Stimulated activated CD8-positive, alpha-beta memory T cell treated with anti-CD3 and anti-CD28 coated beads, Interleukin-15, amount 100 ng/mL, for 48 hours (primary cell): Measurements from ENCODE around the gene LUZP1.

Source experiments
- DNase-seq, 2 donors: peaks; one replicate each; pipeline ENCODE4 v3.0.0-alpha.2; 2020; ENCODE audit warnings: low read depth in 2 of 2

Gene LUZP1

DNA sequence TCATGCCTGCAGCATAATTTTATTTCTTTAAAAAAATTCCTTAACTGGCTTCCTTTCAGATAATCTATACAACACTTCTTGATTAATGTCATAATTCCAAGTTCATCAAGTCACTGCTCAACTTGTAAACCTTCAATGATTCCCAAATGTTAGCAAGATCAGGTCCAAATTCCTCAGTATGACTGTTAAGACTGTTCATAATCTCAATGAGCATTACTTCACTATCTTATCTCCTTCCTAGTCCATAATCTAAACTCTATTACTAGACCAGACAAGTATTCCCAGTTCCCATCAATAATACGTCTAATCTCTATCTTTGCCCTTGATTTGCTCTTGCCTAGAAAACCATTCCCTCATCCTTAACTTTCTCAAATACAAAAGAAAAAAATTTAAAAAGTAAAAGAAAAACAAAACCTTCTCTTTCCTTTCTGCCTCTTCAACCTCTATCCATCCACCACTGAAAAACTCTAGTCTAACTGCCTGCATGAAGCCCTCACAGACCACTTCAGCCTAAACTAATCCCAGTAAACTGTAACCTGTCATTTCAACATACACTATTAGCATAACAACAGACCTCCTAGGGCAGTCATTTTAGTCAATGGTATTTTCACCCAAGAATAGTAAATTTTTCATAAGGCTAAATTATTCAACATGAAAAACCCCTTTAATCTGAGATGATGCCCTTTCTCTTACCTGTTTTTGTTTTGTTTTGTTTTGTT is 15.5 kb downstream of the LUZP1 start:
- DNase-seq: no peak

DNA sequence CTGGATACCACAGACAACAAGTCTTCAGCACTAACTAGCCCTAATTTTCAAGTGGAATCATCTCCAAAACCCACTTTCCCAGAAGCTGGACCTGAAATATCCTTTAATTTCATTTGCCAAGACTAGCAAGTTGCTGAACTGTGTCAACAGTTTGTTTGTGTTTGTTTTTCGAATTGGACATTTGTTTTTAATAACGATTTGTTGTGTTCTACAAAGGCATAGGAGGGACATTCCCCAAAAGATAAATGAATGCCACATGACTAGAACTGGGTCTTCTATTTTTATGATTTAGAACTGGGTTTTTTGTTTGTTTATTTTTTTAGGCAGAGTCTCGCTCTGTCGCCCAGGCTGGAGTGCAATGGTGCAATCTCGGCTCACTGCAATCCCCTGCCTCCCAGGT is 17.9 kb downstream of the LUZP1 start:
- no peak for DNase-seq

DNA sequence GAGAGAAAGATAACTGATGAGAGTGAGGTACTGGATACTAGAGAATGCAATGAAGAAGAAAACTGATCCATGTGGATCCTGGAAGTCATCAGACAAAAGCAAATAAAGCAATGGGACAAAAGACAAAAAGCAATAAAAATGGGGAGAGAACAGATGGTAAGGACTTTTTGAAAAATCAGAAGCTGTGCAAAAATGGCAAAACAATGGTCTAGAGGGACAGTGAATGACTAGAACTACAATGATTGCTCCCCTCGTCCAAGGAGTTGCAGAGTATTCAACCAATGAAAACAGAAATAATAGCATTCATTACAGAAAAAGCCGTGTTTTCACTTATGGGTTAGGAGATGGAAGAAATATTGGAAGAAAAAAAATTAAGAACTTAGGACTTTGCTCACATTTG is 18.5 kb downstream of the LUZP1 start:
- no peak for DNase-seq

DNA sequence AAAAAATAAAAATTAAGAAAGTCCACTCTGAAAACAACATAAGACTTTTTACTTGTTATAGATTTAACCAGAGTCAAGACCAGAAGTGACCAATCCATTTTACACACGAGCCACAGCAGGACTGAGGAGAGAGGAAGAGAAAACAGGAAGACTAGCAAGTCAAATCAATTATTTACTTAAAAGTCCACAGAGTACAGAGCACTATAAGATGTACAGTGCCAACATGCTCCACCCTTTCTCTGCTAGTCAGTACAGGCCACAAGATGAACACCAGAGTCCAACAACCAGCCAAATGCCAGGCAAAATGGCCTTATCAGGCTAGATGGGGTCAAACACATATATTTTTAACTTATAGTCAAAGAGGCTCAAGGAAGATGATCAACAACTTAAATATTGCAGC is 19.5 kb downstream of the LUZP1 start:
- no peak for DNase-seq

DNA sequence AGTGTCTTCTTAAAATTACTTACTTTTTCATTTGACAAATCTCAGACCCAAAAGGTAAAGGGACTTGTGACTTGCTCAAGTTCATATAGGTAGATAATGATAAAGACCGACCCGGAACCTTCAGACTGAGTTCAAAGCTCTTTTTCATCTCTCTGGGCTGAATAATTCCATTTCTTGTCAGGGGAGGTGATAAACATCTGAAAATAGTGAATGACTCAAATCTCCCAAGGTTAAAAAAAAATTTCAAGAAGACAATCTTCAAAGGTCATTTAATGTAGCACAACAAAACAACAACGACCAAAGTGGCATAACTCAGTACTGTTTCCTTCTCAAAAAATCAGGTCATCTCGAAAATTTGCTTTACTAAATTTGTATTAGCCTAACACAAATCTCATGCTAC is 20.6 kb downstream of the LUZP1 start:
- no peak for DNase-seq

DNA sequence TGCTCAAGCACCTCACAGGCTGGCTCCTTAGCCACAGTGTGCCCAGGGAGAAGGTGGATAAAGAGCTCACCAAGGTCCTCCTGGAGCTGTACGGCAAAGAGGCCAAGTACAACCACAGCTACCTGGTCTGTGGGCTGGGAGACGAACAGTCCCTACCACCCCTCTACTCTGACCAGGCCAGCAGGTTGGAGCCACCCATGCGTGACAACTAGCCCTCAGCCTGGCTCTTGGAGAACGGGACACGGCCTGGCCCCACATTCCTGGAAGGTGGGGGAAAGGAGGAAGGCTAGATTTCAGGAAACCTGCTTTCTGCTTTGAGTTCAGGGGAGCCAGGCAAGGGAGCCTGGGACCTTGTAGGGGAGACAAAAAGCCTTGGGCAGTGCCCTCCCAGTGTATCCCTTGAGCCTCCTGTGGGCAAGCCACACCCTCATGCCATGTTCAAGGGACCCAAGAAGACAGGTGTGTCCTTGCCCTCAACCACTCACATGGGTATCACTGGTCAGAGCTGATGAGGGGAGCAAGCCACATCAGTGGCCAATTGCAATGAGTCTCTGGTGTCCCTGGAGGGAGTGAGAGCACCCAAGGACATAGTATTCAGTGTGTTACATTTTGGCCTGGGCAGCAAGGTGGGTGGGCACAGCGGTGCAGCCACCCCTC is 27.6 kb downstream of the LUZP1 start:
- no peak for DNase-seq

DNA sequence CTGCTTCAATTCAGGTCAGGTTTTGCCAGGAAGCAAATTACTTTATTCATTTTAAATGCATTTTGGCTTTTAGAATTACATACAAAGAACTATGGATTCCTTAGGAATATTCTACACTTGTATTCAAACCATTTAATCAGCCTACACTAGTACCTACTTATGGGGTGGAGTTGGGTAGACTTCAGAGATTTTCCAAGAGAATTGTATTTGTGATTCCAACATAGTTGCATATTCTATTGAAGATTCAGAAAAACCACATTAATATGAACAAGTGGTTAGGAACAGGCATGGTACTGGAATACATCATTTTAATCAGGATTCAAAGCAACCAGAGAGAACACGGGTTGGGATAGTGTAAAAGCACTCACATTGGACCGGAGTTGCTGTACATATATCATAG is 33.4 kb downstream of the LUZP1 start:
- no peak for DNase-seq

DNA sequence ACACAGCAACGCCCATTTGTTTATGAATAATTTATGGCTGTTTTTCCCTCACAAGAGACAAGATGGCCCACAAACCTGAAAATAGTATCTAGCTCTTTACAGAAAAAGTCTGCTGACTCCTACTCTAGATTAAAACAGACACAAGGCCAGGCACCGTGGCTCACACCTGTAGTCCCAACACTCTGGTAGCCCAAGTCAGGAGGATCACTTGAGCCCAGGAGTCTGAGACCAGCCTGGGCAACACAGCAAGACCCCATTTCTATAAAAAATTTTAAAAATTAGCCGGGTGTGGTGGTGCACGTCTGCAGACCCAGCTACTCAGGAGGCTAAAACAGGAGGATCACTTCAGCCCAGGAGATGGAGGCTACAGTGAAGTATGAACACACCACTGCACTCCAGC is 34.6 kb downstream of the LUZP1 start:
- no peak for DNase-seq

DNA sequence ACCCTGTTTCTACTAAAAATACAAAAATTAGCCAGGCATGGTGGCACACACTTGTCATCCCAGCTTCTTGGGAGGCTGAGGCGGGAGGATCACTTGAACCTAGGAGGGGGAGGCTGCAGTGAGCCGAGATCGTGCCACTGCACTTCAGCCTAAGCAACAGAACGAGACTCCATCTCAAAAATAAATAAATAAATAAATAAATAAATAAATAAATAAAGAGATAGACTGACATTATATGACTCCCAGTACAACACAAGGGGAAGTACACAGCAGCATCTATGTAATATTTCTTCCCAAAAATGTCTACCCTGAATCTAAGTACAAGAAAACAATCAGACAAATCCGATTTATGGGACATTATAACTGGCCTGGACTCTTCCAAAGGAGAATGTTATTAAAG is 35.1 kb downstream of the LUZP1 start:
- DNase-seq: no peak

DNA sequence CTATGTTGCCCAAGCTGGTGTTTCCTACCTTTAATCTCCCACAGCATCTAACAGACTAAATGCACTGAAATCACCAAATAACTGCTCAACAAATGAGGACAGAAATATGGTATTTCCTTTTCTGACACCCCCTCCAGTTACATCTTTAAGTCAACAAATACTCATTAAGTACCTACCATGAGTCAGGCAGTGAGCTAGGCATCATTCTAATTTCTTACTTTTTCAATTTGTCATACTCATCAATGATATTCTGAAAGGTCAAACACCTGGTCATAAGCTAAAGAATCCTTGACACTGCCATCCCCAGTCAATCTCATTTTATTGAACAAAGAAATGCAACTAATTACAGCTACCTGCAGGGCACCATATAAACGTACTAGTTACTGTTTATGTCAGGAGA is 36.6 kb downstream of the LUZP1 start:
- no peak for DNase-seq

DNA sequence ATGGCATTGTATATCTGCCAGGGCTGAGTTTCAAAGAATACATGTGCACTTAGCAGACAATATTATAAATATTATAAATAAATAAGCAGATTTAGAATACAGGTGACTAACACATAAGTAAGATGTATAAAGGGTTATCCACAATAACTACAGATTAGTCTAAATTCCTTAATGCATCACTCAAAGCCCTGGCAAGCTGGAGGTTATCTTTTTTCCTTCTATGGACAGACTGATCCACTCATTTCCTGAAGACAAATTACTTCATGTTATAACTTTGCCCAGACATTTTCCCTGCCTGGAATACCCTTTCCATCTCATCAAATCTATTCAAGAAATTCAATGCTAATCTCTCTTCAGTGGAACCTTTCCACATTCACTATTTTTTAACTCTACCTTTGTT is 38.8 kb downstream of the LUZP1 start:
- DNase-seq: no peak

DNA sequence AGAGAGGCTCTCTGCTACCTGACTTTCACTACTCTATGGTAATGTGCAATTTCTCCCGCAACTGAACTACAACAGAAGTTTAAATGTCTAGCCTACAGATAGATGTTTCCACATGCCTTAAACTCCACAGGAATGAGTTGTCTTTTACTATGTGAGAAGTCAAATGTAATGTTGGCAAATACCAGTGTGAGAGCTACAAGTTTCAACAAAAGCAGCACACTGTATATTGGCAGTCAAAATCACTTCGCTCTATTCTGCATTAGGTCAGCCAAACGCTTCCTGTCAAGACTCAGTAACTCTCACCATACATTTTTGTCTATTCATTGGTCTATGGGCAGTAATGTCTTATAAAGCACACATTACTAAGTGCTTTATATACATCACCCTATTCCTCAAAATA is 41.9 kb downstream of the LUZP1 start:
- DNase-seq: no peak

DNA sequence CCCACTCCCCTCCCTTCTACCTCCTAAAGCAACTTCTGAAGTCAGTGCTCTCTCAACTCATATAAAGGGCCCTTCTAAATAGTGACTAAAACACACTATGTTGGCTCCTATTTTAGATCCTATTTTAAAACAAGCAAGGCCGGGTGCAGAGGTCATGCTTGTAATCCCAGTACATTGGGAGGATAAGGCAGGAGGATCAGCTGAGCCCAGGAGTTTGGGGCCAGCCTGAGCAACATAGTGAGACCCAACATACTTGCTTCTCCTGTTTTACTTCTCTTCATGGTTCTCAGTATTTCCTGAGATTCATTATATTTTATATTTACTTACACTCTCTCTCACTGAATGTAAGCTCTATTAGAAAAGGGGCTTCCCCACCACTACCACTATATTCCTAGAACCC is 42.5 kb downstream of the LUZP1 start:
- no peak for DNase-seq

DNA sequence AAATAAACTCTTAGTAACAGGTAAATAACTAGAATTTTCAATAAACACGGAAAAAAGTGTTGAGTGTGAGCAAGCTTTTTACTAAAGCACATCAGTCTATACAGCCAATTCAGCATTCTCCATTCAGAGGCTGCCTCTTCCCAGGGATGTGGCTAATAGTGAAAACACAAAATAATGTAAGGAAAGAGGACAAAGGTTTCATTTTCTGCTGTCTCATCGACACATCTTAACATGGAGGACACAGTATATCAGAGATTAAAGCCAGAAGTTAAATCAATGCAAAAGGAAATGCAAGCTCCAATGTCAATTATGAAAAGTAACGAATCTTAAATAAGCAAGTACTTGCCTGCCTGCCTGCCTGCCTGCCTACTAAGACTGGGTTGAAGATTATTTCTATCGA is 43.2 kb downstream of the LUZP1 start:
- DNase-seq: no peak

DNA sequence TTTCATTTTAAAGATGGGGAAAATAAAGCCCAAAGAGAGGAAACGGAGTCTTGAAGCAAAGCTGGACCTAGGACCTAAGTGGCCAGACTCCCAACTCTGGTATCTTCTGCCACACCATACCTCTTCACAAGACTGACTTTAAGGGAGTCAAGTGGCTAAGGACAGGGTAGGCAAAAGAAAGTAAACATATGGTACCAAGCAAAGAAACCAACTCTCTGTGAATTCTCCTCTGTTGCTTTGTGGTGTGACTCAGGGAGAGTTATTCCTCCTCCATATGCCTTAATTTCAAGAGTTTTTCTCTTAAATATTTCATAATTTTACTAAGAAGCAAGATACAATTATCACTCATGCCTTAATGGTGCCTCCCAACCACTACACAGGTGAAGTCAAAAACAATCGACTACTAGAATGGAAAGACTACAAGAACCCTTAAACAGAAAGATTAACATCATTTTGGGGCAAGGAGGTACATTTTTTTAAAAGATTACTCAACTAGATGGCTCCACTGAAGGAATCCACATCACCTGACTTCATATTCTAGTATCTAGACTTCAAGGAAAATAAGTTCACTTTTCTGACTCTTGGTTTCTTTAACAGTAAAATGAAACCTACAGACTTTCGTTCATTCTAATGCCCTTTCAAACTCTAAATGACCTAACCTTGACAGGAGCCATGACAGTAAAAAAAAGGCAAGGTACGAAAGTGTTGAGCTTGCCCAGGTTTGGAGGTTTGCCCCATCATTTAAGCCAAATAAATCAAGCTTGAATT is 44.2 kb downstream of the LUZP1 start:
- DNase-seq: no peak

DNA sequence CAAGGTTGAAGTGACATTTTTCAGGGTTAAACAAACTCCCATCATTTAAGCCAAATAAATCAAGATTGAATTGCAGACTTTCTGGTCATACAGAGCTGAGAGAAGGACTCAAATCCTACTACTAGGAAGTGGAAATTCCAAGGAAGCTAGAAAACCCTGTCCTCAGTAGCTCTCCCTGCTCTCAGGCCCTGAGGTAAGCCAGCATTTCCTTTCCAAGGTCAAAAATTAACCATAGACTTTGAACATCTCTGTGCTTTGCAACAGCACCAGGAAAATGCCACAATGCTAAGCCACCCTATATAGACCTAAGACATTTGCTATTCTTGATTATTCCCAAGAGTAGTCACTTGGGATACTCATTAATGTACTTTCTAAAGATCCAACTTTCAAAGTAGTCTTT is 45.1 kb downstream of the LUZP1 start:
- no peak for DNase-seq

DNA sequence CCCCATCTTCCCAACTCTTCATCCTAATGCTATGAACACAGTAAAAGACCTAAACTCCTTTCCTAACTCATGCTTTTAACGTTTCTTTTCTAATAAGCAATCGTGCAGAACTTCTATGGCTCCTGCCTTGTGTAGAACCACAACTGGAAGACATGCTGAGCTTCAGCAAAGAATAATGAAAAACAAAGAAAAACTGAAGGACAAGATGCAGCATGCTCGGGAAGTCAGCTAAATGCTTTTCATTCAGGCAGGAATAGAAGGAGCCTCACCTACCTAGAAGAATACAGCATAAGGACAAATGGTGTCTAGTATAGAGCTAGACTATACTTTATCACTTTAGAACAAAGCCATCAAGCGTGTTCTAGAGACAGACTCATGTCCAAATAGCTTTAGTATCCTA is 45.9 kb downstream of the LUZP1 start:
- DNase-seq: no peak

DNA sequence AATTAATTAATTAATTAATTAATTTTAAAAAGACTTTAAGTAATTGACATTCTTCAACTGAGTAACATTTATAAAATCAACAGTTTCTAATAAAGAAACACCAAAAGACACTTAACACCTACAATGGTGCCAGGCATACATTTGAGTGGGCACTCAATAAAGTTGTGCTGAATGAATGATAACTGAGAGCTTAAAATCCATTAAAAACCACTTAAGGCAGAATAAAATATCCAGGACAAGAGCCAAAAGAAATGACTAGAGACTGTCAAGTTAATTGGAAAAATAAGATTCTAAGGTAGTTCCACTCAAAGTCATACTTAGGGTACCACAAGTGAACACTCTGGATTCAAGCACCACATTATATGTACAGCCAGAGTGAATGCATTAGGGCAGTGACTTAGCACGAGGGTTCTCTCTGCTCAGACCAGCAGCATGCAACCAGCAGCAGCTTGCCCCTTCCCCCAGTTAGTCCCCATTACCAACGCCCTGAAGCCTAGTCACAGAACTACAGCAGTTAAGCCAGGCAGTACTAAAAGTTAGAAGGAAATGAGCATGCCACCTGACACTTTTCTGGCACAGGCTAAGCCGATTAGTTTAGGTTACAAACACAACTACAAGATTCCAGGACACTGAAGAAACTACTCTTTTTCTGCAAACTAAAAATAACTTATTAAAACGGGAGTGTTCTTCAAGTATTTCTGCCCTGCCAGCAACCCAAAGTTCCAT is 46.5 kb downstream of the LUZP1 start:
- DNase-seq: no peak

DNA sequence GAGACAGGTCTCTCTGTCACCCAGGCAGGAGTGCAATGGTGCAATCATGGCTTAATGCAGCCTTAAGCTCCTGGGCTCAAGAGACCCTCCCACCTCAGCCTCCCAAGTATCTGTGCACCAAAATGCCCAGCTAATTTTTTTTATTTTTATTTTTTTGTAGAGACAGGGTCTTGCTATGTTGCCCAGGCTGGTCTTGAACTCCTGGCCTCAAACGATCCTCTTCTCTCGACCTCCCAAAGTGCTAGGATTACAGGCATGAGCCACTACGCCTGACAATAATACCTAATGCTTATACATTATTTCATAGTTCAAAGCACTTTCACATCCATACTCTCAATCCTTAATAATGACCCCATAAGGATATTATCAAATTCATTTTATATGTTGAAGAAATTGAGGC is 48.3 kb downstream of the LUZP1 start:
- no peak for DNase-seq

DNA sequence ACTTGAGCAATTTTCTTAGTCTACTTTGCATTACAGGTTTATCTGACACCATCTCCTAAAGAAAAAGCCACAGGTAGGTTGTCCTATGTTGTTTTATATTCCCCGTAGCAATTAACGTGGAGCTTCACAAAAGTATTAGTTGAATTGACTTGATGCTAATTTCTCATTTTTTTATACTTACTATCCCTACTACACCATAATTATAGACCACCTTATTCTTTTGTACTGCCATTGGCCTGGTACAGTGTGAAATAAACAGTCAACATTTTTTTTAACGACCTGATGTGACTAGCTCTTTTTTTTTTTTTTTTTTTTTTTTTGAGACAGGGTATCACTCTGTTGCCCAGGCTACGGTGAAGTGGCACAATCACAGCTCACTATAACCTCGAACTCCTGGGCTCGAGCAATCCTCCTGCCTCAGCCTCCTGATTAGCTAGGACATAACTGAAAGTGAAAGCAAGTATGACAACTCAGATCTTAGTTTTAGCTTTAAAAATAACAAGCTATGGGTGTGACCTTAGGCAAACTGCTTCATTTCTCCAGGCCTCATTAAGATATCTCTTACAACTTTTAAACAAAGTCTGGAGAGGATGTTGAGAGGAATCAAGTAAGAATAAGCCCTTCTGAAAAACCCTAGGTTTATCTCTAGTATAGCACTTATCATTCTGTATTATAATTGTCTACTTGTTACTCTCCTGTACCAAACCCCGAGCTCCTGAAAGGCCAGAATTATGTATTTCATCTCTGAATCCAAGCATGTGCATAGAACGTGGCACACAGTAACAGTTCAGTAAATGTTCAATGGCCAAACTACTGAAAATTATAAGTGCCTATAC is 49.5 kb downstream of the LUZP1 start:
- DNase-seq: no peak

DNA sequence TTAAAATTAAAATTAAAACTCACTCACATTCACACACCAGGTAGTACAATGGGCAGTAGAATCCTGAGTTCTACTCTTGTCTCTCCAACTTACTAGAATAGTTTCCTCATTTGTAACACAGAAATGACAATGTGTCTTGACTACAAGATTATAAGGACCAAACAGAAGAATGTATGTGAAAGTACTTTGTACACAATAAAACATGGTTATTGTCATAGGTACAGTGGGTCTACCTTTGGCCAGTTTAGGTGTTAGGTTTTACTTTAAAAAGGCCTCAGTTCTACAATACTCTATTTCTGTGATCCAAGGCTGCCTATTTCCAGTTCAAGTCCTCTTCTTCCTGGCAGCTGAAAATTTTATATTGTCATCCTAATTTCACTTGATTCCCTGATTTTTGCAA is 50.2 kb downstream of the LUZP1 start:
- DNase-seq: no peak
